Astrocyte of the spinal cord (primary cell): Measurements from ENCODE around the gene DTNA.

Source experiments
- DNase-seq: peaks from one replicate; pipeline ENCODE4 v3.0.0; 2011; ENCODE audit warnings: low read depth, low spot score
- H3K4me3 ChIP-seq: 2 replicates; pipeline ENCODE4 v1.5.1; 2011; ENCODE audit warnings: low read depth, mild to moderate bottlenecking, low read length, moderate library complexity
- in situ Hi-C: cut with HindIII; loops from 2 replicates; pipeline ENCODE4 v1.10.0; 2017; ENCODE audit warnings: low sequenced_read_pairs
- TF ChIP-seq, protein P1 (sequence below): IDR thresholded peaks from 2 replicates; pipeline ENCODE4 v1.5.1; 2012; ENCODE audit warnings: low read depth, mild to moderate bottlenecking, low read length, inconsistent platforms

Gene DTNA

DNA sequence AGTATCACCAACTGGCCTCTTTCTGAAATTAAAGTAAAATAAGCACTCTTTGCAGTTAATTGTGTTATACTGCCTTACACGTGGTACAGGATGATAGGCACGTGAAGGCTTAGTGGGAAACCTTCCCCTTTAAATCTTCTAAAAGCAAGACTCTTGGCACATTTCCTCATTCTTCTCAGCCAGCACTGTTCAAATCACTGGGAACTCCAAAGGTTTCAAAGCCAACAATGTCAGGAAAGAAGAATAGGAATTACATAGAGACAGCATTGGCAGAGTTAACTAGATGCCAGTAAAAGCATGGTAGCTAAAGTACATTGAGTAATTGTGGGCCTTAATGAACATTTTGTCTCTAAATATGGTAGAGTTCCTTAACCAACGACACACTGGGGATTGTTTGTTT lies 96.4 kb downstream of the DTNA start:
- DNase-seq, result no peak
- TF ChIP-seq, protein P1, sequence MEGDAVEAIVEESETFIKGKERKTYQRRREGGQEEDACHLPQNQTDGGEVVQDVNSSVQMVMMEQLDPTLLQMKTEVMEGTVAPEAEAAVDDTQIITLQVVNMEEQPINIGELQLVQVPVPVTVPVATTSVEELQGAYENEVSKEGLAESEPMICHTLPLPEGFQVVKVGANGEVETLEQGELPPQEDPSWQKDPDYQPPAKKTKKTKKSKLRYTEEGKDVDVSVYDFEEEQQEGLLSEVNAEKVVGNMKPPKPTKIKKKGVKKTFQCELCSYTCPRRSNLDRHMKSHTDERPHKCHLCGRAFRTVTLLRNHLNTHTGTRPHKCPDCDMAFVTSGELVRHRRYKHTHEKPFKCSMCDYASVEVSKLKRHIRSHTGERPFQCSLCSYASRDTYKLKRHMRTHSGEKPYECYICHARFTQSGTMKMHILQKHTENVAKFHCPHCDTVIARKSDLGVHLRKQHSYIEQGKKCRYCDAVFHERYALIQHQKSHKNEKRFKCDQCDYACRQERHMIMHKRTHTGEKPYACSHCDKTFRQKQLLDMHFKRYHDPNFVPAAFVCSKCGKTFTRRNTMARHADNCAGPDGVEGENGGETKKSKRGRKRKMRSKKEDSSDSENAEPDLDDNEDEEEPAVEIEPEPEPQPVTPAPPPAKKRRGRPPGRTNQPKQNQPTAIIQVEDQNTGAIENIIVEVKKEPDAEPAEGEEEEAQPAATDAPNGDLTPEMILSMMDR, result no peak
- in situ Hi-C loops, result no loop called here
- H3K4me3 ChIP-seq, result no peak overlapping the region

DNA sequence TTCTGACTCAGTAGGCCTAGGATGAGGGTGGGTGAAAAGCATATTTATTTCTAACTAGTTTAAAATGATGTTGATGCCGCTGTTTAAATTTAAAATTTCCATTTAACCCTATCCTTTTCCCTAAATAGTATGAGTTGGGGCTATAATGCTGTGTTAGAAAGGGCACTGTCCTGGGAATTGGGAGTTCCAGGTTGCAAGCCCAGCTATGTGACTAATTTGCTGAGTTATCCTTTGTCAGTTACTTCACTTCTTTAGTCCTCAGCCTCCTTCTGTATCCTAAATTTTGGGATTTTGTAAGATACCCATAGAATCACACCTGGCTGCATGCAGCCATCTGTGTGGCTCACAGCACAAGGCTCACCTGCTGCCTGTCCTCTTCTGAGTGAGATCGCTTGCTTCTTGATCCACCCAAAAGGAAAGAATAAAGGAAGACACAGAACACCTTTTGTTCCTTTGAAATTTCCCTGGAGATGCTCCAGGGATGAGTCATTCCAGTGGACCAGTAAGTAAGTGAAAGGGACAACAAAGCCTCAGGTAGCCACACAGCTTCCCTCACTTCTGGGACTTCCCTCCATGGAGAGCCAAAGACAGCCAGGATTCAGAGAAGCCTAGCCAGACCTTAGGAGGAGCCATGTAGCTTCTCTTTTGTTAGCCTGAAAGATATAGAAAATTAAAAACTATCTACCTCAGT lies 97.2 kb downstream of the DTNA start:
- in situ Hi-C loops, result no loop called here
- no peak overlapping the region for H3K4me3 ChIP-seq
- TF ChIP-seq, protein P1, result no peak
- no peak for DNase-seq

DNA sequence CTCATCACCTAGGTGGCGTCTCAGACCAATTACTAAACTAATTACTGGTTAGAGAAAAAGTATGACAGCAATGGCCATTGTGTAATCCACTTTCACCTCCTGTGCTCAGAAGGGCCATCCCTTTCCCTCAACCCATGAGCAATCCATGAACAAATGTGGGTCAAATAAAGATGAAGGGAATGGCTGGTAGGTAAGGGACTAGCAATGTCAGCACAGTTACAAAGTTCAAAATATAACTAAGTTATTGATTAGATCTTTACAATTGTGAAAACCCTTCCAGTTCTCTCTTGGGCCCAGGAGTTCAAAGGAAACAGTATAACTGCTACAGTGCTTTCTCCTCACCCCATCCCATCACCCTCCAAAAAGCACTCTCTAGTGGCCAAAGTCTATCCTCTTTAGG lies 98.3 kb downstream of the DTNA start:
- in situ Hi-C loops, result no loop called here
- TF ChIP-seq, protein P1, result no peak

DNA sequence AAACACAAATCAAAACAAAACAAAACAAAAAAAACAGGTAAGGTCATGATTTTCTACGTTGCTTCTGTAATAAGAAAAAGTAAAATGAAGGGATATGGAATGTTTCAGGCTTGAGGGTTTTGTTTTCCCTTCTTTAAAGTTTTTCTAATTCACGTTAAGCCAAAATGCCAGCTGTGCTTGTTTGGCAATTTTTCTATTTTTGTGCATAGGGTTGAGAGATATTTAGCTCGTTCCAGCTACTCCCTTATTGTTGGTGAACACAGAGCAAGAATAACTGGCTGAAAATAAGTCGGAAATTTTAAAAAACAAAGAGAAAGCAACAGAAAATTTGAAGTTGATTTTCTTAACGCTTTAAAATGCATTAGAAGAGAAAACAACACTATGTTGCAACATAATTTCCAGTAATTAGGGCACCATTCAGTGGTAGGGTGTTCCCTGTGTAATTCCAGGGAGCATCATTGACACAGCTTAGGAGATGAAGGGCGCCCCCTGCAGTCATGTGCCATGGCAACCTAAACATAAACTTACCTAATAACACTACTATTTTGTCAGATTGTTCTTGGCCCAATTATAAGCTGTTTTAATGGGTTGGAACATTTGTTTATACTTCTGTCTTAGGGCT lies 99.5 kb downstream of the DTNA start:
- H3K4me3 ChIP-seq, result no peak overlapping the region
- TF ChIP-seq, protein P1, result peak; percentile 54
- in situ Hi-C loops, result no loop called here
- DNase-seq, result peak; percentile 32

More for the DNA sequence above, 98.3 kb downstream of the DTNA start:
- no peak for DNase-seq
- H3K4me3 ChIP-seq, result no peak overlapping the region

DNA sequence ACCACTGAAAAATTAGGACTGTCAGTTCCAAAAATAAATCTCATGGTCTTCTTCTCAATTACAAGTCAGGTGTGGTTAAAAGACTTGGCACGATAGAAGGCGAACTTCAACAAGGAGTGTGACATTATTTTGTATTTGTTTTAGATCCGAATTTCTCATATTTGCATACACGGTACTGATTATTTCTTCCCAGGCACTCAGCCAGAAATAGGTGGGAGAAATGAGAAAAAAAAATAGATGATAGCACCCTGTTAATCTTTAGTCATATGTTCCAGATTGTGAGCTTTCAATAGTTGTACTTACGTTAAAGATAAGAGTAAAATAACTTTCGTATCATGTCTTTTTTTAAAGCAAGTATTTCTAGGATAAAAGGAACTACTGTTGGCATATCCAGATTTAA lies 106.1 kb downstream of the DTNA start:
- no peak overlapping the region for H3K4me3 ChIP-seq
- DNase-seq, result no peak
- TF ChIP-seq, protein P1, result no peak
- in situ Hi-C loops, result no loop called here

DNA sequence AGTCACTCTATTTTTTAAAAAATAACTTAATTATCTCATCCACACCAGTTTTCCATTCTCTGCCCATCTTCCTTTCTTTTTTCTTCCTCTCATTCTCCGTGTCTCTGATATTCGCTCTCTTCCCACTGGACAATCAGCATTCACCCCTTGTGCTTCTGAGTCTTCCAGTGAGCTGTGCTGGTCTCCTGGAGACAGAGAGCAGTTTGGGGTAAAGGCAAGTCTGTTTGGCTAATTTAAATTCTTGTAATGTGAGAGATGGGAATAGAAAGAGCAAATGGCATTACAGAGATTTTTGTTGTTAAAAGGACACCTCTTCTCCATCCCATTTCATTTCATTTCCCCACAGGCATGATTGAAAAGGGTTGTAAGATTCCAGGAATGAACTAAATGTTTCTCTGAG lies 107.5 kb downstream of the DTNA start:
- in situ Hi-C loops, result no loop called here
- no peak overlapping the region for H3K4me3 ChIP-seq
- TF ChIP-seq, protein P1, result no peak
- no peak for DNase-seq
